Karpas-422 (cell line): ENCODE data around the gene RBMS3. TPM values are rescaled to one million over a fixed set of nuclear protein-coding genes. Genes with fewer than 3 reads are reported as not detected.

Experiments
- DNase-seq: peaks from one replicate; pipeline ENCODE4 v3.0.0-alpha.2; 2015
- H2AFZ ChIP-seq: fragments of 200-600 bp; sonication (generic); 2 replicates; pipeline ENCODE4 v1.6.1; 2014; ENCODE audit warnings: antibody characterized with exemption, low read length, mixed read lengths
- H3K27ac ChIP-seq: fragments of 200-600 bp; sonication (generic); 2 replicates; pipeline ENCODE4 v1.5.1; 2014; ENCODE audit warnings: mild to moderate bottlenecking, low read length, moderate library complexity
- H3K27me3 ChIP-seq: fragments of 200-600 bp; sonication (generic); 2 replicates; pipeline ENCODE4 v1.6.1; 2014; ENCODE audit warnings: low read length, mixed read lengths
- H3K36me3 ChIP-seq: fragments of 200-600 bp; sonication (generic); 2 replicates; pipeline ENCODE4 v1.6.1; 2014; ENCODE audit warnings: low read length, mixed read lengths; ENCODE audit not compliant: insufficient read depth
- H3K4me1 ChIP-seq: fragments of 200-600 bp; sonication (generic); 2 replicates; pipeline ENCODE4 v1.6.1; 2014; ENCODE audit warnings: mild to moderate bottlenecking, low read length, mixed read lengths
- H3K4me2 ChIP-seq: fragments of 200-600 bp; sonication (generic); 2 replicates; pipeline ENCODE4 v1.6.1; 2014; ENCODE audit warnings: low read length, low read depth, mild to moderate bottlenecking; ENCODE audit not compliant: poor library complexity, severe bottlenecking
- H3K4me3 ChIP-seq: fragments of 200-600 bp; sonication (generic); 2 replicates; pipeline ENCODE4 v1.5.1; 2014; ENCODE audit warnings: mild to moderate bottlenecking, antibody characterized with exemption, low read length, mixed read lengths
- H3K79me2 ChIP-seq: fragments of 200-600 bp; sonication (generic); 2 replicates; pipeline ENCODE4 v1.6.1; 2014; ENCODE audit warnings: mild to moderate bottlenecking, low read length, mixed read lengths
- H3K9ac ChIP-seq: fragments of 200-600 bp; sonication (generic); 2 replicates; pipeline ENCODE4 v1.6.0; 2014; ENCODE audit warnings: low read length
- H3K9me2 ChIP-seq: fragments of 200-600 bp; sonication (generic), shearing (Covaris generic); replicated peaks from 2 replicates; pipeline ENCODE4 v1.6.0; 2014; ENCODE audit warnings: mild to moderate bottlenecking, low read length, moderate library complexity; ENCODE audit not compliant: insufficient read depth
- H3K9me3 ChIP-seq: fragments of 300-700, 200-600 bp; sonication (generic); 2 replicates; pipeline ENCODE4 v1.6.1; 2014; ENCODE audit warnings: low read length, mixed read lengths
- H4K20me1 ChIP-seq: fragments of 200-600 bp; sonication (generic); 2 replicates; pipeline ENCODE4 v1.6.1; 2014; ENCODE audit warnings: mild to moderate bottlenecking, antibody characterized with exemption, low read length, low read depth; ENCODE audit not compliant: insufficient read depth
- total RNA-seq: library from RNA; depleted of rRNA; stranded (reverse); fragments of >200 nt; shearing (Covaris generic); gene quantifications from 2 replicates; pipeline ENCODE4 v1.2.3, GENCODE V29; 2014; ENCODE audit warnings: low replicate concordance

RBMS3 gene
- total RNA-seq, 1 experiment from 2014 or later = not detected

DNA sequence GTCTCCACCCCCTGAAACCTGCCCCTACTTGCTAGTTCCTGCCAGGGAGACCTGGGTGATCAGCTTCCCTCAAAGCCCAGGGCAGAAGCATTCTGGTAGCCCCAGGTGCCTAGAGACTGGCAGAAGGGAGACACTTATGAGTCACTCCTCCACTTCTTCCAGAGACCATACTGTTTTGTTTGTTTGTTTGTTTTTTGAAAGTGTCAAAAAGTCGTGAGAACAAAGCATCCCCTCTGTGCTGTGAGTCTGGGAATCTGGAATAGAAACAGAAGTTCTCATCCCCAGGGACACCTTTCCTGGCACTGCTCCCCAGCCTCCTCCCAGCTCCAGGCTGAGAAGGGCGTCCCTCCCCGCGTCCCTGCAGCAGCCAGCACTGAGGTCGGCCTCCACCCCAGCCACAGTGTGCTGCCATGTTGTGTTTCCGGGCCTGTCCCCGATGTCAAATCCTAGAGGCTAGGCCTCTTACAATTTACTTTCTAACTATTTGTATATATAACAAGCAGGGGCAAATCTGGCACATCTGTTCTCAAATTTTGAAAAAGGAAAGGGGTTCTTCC, 573.0 kb downstream of the RBMS3 start:
- no peak overlapping the region for H3K4me2 ChIP-seq
- no peak for DNase-seq
- H2AFZ ChIP-seq = no peak overlapping the region
- no peaks in the 10 kb centered on the region; the same call in 1 of the 2 replicates for H3K9me2 ChIP-seq
- no peak overlapping the region for H3K4me3 ChIP-seq
- no peaks in the 10 kb centered on the region for H3K4me1 ChIP-seq
- no peaks in the 10 kb centered on the region for H3K79me2 ChIP-seq
- H3K27ac ChIP-seq = no peak overlapping the region
- H3K27me3 ChIP-seq = no peaks in the 10 kb centered on the region
- no peaks in the 10 kb centered on the region for H3K36me3 ChIP-seq
- H4K20me1 ChIP-seq = no peaks in the 10 kb centered on the region
- H3K9ac ChIP-seq = no peak overlapping the region
- peaks cover 16% of the 10 kb centered on the region for H3K9me3 ChIP-seq

DNA sequence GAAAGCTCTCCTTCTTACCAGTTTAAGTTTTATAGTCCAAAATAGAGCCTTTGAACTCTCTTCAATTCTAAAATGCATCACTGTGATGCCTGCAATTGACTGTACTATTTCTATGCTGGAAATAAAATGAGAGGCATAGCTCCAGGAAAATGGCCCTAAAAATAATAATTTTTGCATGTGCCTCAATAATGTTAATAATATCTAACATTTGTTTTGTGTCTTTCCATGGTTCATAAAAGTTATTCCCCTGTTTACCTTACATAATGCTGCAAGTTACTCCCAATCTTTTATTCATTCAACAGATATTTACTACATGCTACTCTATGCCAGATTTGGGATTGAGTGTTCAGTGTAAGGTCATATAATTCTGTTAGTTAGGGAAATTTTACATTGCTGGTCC, 574.0 kb downstream of the RBMS3 start:
- peaks cover 12% of the 10 kb centered on the region for H3K9me3 ChIP-seq
- no peak overlapping the region for H3K27ac ChIP-seq
- no peak overlapping the region for H3K4me3 ChIP-seq
- H3K9me2 ChIP-seq = no peaks in the 10 kb centered on the region; the same call in 1 of the 2 replicates
- H3K4me1 ChIP-seq = no peaks in the 10 kb centered on the region
- no peak overlapping the region for H3K4me2 ChIP-seq
- no peak for DNase-seq
- no peaks in the 10 kb centered on the region for H3K27me3 ChIP-seq
- no peaks in the 10 kb centered on the region for H3K79me2 ChIP-seq
- H2AFZ ChIP-seq = no peak overlapping the region
- H4K20me1 ChIP-seq = no peaks in the 10 kb centered on the region
- no peak overlapping the region for H3K9ac ChIP-seq
- H3K36me3 ChIP-seq = no peaks in the 10 kb centered on the region

DNA sequence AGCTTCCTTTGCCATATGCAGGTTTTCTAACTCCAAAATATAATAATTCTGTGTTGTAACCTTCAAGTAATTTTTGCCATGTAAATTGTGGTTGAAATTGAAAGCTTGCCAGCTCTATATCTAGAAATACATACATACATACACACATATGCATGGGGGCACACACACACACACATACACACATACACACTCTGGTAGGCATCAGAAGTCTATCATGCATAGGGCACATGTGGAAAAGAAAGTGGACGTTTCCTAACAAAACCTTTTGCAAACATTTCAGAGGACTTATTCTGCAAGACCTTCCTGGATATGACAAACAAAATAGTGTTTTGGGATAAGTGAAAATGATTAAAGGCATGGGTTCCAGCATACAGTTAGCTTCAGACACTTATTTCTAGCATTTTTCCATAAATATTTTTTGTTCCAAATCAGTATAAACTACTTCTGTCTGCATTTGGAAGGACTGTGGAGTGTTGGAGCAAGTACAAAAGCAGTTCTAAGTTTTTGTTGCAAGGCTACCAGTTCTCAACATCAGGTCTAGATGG, 578.9 kb downstream of the RBMS3 start:
- H3K27ac ChIP-seq = no peak overlapping the region
- no peak for DNase-seq
- H2AFZ ChIP-seq = no peak overlapping the region
- H3K27me3 ChIP-seq = no peaks in the 10 kb centered on the region
- H3K9ac ChIP-seq = no peak overlapping the region
- peaks cover 10% of the 10 kb centered on the region; the same call in 1 of the 2 replicates for H3K9me3 ChIP-seq
- no peaks in the 10 kb centered on the region for H3K4me1 ChIP-seq
- no peak overlapping the region for H3K4me3 ChIP-seq
- no peak overlapping the region for H3K4me2 ChIP-seq
- no peaks in the 10 kb centered on the region for H3K36me3 ChIP-seq
- no peaks in the 10 kb centered on the region for H3K79me2 ChIP-seq
- H4K20me1 ChIP-seq = no peaks in the 10 kb centered on the region
- no peaks in the 10 kb centered on the region; the same call in 1 of the 2 replicates for H3K9me2 ChIP-seq

DNA sequence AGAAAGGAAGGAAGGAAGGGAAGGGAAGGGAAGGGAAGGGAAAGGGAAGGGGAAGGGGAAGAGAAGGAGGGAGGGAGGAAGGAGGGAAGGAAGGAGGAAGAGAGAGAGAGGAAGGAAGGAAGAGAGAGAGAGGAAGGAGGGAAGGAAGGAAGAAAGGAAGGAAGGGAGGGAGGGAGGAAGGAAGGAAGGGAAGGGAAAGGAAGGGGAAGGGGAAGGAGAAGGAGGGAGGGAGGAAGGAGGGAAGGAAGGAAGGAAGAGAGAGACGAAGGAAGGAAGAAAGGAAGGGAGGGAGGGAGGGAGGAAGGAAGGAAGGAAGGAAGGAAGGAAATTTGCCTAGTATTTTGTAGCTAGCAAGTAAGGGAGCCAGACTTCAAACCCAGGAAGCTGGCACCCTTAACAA, 583.9 kb downstream of the RBMS3 start:
- Histone ChIP-seq H3K4me2 (no peak overlapping the region), H3K9me3 (peaks cover 23% of the 10 kb centered on the region), H3K36me3 (no peaks in the 10 kb centered on the region), H3K27me3 (no peaks in the 10 kb centered on the region), H3K27ac (no peak overlapping the region), H3K4me3 (no peak overlapping the region), H2AFZ (no peak overlapping the region), H3K79me2 (no peaks in the 10 kb centered on the region), H4K20me1 (no peaks in the 10 kb centered on the region), H3K9me2 (no peaks in the 10 kb centered on the region), H3K4me1 (no peaks in the 10 kb centered on the region), H3K9ac (no peak overlapping the region)
- no peak for DNase-seq

DNA sequence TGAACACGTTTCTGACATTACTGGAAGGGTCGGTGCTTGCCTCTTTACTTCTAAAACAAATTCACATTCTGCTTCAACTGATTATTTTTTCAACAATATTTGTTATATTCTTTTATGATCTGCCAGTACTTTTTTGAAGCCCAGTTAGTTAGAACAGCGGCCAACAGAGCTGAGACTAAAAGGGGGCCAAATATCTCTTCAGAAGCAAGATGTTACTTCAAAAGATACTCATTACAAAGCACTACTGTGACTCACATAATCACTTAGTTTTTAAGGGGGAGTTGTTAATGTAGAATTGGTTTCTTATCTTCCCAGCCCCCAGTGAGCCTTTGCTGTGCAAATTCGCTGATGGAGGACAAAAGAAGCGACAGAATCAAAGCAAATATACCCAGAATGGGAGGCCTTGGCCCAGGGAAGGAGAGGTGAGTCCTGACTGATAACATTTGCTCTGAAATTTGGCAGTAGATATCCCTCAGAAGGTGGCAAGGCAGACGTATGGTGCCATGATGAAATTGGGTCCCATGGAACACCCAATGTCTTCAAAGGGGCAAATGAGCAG, 587.8 kb downstream of the RBMS3 start:
- Histone ChIP-seq H4K20me1 (no peaks in the 10 kb centered on the region), H3K4me2 (no peak overlapping the region), H3K9me2 (no peaks in the 10 kb centered on the region), H3K79me2 (no peaks in the 10 kb centered on the region), H3K27me3 (no peaks in the 10 kb centered on the region), H3K4me1 (no peaks in the 10 kb centered on the region), H2AFZ (no peak overlapping the region), H3K9me3 (peaks cover 18% of the 10 kb centered on the region), H3K36me3 (no peaks in the 10 kb centered on the region), H3K4me3 (no peak overlapping the region), H3K27ac (no peak overlapping the region), H3K9ac (no peak overlapping the region)
- no peak for DNase-seq

DNA sequence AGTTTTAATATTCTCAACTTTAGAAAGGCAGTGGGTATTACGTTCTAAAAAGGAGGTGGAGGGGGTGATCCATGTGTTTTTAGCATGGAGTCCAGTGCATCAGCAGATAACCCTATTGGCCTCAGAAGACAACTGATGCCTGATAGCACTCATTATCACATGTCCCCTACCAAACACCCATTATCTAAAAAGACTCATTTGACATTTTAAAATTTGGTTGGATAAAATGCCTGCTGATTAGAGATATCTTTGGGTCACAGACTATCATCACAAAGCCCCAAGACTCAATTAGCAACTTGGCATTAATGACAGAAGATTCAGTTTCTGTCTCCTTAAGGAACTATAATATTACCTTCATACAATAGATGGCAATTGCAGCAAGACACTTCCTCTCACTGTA, 589.3 kb downstream of the RBMS3 start:
- Histone ChIP-seq H4K20me1 (no peaks in the 10 kb centered on the region), H3K79me2 (no peaks in the 10 kb centered on the region), H3K9me2 (no peaks in the 10 kb centered on the region), H3K9ac (no peak overlapping the region), H3K4me2 (no peak overlapping the region), H3K4me1 (no peaks in the 10 kb centered on the region), H3K27ac (no peak overlapping the region), H3K36me3 (no peaks in the 10 kb centered on the region), H2AFZ (no peak overlapping the region), H3K9me3 (peaks cover 26% of the 10 kb centered on the region), H3K4me3 (no peak overlapping the region), H3K27me3 (no peaks in the 10 kb centered on the region)
- DNase-seq = no peak

DNA sequence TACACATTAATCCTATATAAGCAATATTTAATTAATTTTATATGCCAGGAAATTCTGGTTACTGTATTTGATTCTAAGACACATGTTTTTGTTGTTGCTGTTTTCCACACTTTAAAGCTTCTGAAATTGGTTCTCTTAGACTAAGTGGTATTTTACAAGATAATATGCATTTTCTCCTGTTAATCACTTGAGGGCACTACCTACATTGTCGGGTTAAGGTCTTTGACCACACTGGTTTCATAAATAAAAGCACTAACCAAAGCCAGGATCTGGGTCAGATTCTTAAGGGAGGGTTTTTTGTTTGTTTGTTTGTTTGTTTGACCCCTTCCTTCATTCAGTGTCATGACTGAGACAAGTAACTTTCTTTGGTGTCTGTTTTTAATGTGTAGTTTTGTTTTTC, 590.2 kb downstream of the RBMS3 start:
- H3K4me2 ChIP-seq = no peak overlapping the region
- no peaks in the 10 kb centered on the region for H3K36me3 ChIP-seq
- H3K27ac ChIP-seq = no peak overlapping the region
- H3K79me2 ChIP-seq = no peaks in the 10 kb centered on the region
- H3K9ac ChIP-seq = no peak overlapping the region
- H3K27me3 ChIP-seq = no peaks in the 10 kb centered on the region
- peaks cover 20% of the 10 kb centered on the region for H3K9me3 ChIP-seq
- no peak overlapping the region for H3K4me3 ChIP-seq
- no peaks in the 10 kb centered on the region for H4K20me1 ChIP-seq
- H2AFZ ChIP-seq = no peak overlapping the region
- no peaks in the 10 kb centered on the region for H3K9me2 ChIP-seq
- no peaks in the 10 kb centered on the region for H3K4me1 ChIP-seq
- no peak for DNase-seq

DNA sequence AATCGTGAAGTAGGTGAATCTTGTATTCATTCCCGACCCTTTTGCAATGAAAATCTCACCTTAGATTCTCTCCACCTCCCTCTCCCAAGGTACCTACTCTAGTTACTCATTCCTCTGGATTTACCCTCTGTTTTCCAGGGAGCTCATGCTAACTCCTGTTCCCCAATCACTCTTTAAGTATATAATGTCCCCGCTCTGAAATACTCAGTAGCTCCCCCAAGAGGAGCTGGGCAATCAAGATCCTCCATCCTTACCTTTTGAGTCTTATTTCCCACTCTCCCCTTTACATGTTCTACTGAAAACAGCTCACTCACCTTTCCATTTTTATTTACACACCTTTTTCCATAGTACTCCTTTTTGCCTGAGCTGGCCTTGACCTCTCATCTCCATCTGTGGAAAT, 599.9 kb downstream of the RBMS3 start:
- Histone ChIP-seq H3K4me2 (no peak overlapping the region), H3K9me2 (no peaks in the 10 kb centered on the region), H3K9me3 (peaks cover 18% of the 10 kb centered on the region)

More for the DNA sequence above, 599.9 kb downstream of the RBMS3 start:
- no peaks in the 10 kb centered on the region for H3K27me3 ChIP-seq
- H3K79me2 ChIP-seq = no peaks in the 10 kb centered on the region
- H3K36me3 ChIP-seq = no peaks in the 10 kb centered on the region
- no peaks in the 10 kb centered on the region for H3K4me1 ChIP-seq
- no peak for DNase-seq
- H2AFZ ChIP-seq = no peak overlapping the region
- no peak overlapping the region for H3K9ac ChIP-seq
- no peak overlapping the region for H3K27ac ChIP-seq
- no peaks in the 10 kb centered on the region for H4K20me1 ChIP-seq
- H3K4me3 ChIP-seq = no peak overlapping the region
